H9 (cell line): ENCODE results near the gene TRNT1. TPM values are rescaled to one million over a fixed set of nuclear protein-coding genes. Genes with fewer than 3 reads are reported as not detected.

Experiments used
- DNase-seq: peaks from one replicate; pipeline ENCODE4 v3.0.0-alpha.2; 2017
- H2AFZ ChIP-seq: one replicate; pipeline ENCODE4 v1.6.1; 2013; ENCODE audit warnings: mild to moderate bottlenecking, low read length, control low read depth, moderate library complexity
- H2AK5ac ChIP-seq: 2 replicates; pipeline ENCODE4 v1.6.1; 2013; ENCODE audit warnings: low read length, control low read depth, mixed read lengths; ENCODE audit not compliant: insufficient read length
- H2BK120ac ChIP-seq: one replicate; pipeline ENCODE4 v1.6.1; 2013; ENCODE audit warnings: low read depth, mild to moderate bottlenecking, low read length, control low read depth, inconsistent platforms; ENCODE audit not compliant: poor library complexity, severe bottlenecking
- H2BK12ac ChIP-seq: 2 replicates; pipeline ENCODE4 v1.6.1; 2013; ENCODE audit warnings: low read length, control low read depth, mixed read lengths, low read depth; ENCODE audit not compliant: insufficient read length
- H2BK15ac ChIP-seq: 2 replicates; pipeline ENCODE4 v1.6.1; 2013; ENCODE audit warnings: low read depth, low read length, control low read depth
- H2BK20ac ChIP-seq: one replicate; pipeline ENCODE4 v1.6.1; 2013; ENCODE audit warnings: low read depth, mild to moderate bottlenecking, low read length, control low read depth, inconsistent platforms; ENCODE audit not compliant: poor library complexity, severe bottlenecking
- H2BK5ac ChIP-seq: 2 replicates; pipeline ENCODE4 v1.6.1; 2013; ENCODE audit warnings: low read length, control low read depth, mixed read lengths; ENCODE audit not compliant: insufficient read length
- H3K14ac ChIP-seq: 2 replicates; pipeline ENCODE4 v1.6.1; 2013; ENCODE audit warnings: low read length, control low read depth; ENCODE audit not compliant: insufficient read depth
- H3K18ac ChIP-seq: 2 replicates; pipeline ENCODE4 v1.6.1; 2013; ENCODE audit warnings: low read depth, mild to moderate bottlenecking, mixed read lengths, low read length, control low read depth; ENCODE audit not compliant: insufficient read length
- H3K23ac ChIP-seq: 2 replicates; pipeline ENCODE4 v1.6.1; 2013; ENCODE audit warnings: low read length, control low read depth, mixed read lengths, low read depth; ENCODE audit not compliant: insufficient read length
- H3K23me2 ChIP-seq: 2 replicates; pipeline ENCODE4 v1.6.1; 2013; ENCODE audit warnings: low read depth, mild to moderate bottlenecking, mixed read lengths, low read length, control low read depth; ENCODE audit not compliant: insufficient read length, poor library complexity, severe bottlenecking
- H3K27ac ChIP-seq: 2 replicates; pipeline ENCODE4 v1.5.1; 2013; ENCODE audit warnings: low read length, control low read depth, mixed read lengths, low read depth; ENCODE audit not compliant: insufficient read length
- H3K27me3 ChIP-seq: 2 replicates; pipeline ENCODE4 v1.6.1; 2013; ENCODE audit warnings: low read length, control low read depth, inconsistent platforms; ENCODE audit not compliant: insufficient read depth
- H3K4ac ChIP-seq: 2 replicates; pipeline ENCODE4 v1.6.1; 2013; ENCODE audit warnings: low read depth, mild to moderate bottlenecking, control low read depth, inconsistent platforms, low read length, moderate library complexity
- H3K4me1 ChIP-seq: 2 replicates; pipeline ENCODE4 v1.6.1; 2013; ENCODE audit warnings: low read length, control low read depth, inconsistent platforms; ENCODE audit not compliant: insufficient read depth
- H3K4me2 ChIP-seq: 2 replicates; pipeline ENCODE4 v1.6.1; 2013; ENCODE audit warnings: low read length, control low read depth, mixed read lengths; ENCODE audit not compliant: insufficient read length, insufficient read depth
- H3K56ac ChIP-seq: 2 replicates; pipeline ENCODE4 v1.6.1; 2013; ENCODE audit warnings: low read depth, mild to moderate bottlenecking, mixed read lengths, low read length, control low read depth; ENCODE audit not compliant: insufficient read length
- H3K79me1 ChIP-seq: 2 replicates; pipeline ENCODE4 v1.6.1; 2013; ENCODE audit warnings: low read depth, mild to moderate bottlenecking, moderate library complexity, low read length, control low read depth, inconsistent platforms; ENCODE audit not compliant: insufficient read depth, poor library complexity, severe bottlenecking
- H3K79me2 ChIP-seq: 2 replicates; pipeline ENCODE4 v1.6.1; 2013; ENCODE audit warnings: low read length, control low read depth, inconsistent platforms; ENCODE audit not compliant: insufficient read depth
- H3K9ac ChIP-seq: 2 replicates; pipeline ENCODE4 v1.6.1; 2013; ENCODE audit warnings: low read length, control low read depth, mixed read lengths; ENCODE audit not compliant: insufficient read length; ENCODE audit errors: extremely low read depth
- H3K9me3 ChIP-seq: one replicate; pipeline ENCODE4 v1.6.1; 2013; ENCODE audit warnings: low read depth, low read length, inconsistent platforms; ENCODE audit not compliant: control insufficient read depth
- H3T11ph ChIP-seq: one replicate; pipeline ENCODE4 v1.6.1; 2013; ENCODE audit warnings: mild to moderate bottlenecking, low read length, control low read depth, inconsistent platforms
- H4K20me1 ChIP-seq: one replicate; pipeline ENCODE4 v1.6.1; 2013; ENCODE audit not compliant: control insufficient read depth, insufficient read length, insufficient read depth
- H4K5ac ChIP-seq: 2 replicates; pipeline ENCODE4 v1.6.1; 2013; ENCODE audit warnings: low read depth, mild to moderate bottlenecking, mixed read lengths, low read length, control low read depth; ENCODE audit not compliant: insufficient read length
- H4K8ac ChIP-seq: replicated peaks from 2 replicates; pipeline ENCODE4 v1.6.1; 2013; ENCODE audit warnings: low read length, control low read depth, mixed read lengths, low read depth; ENCODE audit not compliant: insufficient read length
- H4K91ac ChIP-seq: 2 replicates; pipeline ENCODE4 v1.6.1; 2013; ENCODE audit warnings: low read depth, mild to moderate bottlenecking, moderate library complexity, mixed read lengths, low read length, control low read depth; ENCODE audit not compliant: insufficient read length
- H3K27ac Mint-ChIP-seq, 3 experiments: 2 replicates in 2 of 3; 3 replicates in 1 of 3; pipeline ENCODE4 v1.8.0; 2020 to 2021; ENCODE audit warnings: mixed read lengths in 3 of 3, mild to moderate bottlenecking in 1 of 3, moderate library complexity in 1 of 3
- H3K27me3 Mint-ChIP-seq: 2 replicates; pipeline ENCODE4 v1.8.0; 2021; ENCODE audit warnings: low read depth, mild to moderate bottlenecking, moderate library complexity, mixed read lengths
- H3K36me3 Mint-ChIP-seq, 3 experiments: 2 replicates in 2 of 3; 3 replicates in 1 of 3; pipeline ENCODE4 v1.8.0; 2020 to 2021; ENCODE audit warnings: low read depth in 3 of 3, mixed read lengths in 3 of 3; ENCODE audit not compliant: insufficient read depth in 1 of 3
- H3K4me1 Mint-ChIP-seq, 2 experiments: 2 replicates each; pipeline ENCODE4 v1.8.0; 2020; ENCODE audit warnings: mixed read lengths in 2 of 2
- H3K4me3 Mint-ChIP-seq, 2 experiments: 2 replicates in 1 of 2; 3 replicates in 1 of 2; pipeline ENCODE4 v1.8.0; 2020 to 2021; ENCODE audit warnings: mild to moderate bottlenecking in 2 of 2, mixed read lengths in 2 of 2, moderate library complexity in 1 of 2
- H3K9me3 Mint-ChIP-seq, 2 experiments: 2 replicates in 1 of 2; 3 replicates in 1 of 2; pipeline ENCODE4 v1.8.0; 2020; ENCODE audit warnings: mild to moderate bottlenecking in 2 of 2, mixed read lengths in 2 of 2, moderate library complexity in 1 of 2
- CTCF ChIP-seq: fragments of 200-600 bp; sonication (generic); conservative IDR thresholded peaks from 3 replicates; pipeline ENCODE4 v1.8.0; 2021; ENCODE audit warnings: antibody characterized with exemption, mild to moderate bottlenecking
- WGBS: extraction: QIAGEN DNeasy Blood & Tissue Kit; methylation state at CpG from one replicate; pipeline ENCODE4 v1.1.7; 2013; ENCODE audit warnings: missing lambda C conversion rate, low lambda C conversion rate, mixed read lengths; ENCODE audit not compliant: insufficient read length; ENCODE audit errors: extremely low coverage; 5-methylcytosine and 5-hydroxymethylcytosine counted together
- total RNA-seq: library from RNA; stranded (reverse); gene quantifications from 2 replicates; pipeline ENCODE4 v1.2.1, GENCODE V29; 2021

TRNT1 gene
- total RNA-seq, 1 experiment from 2014 or later: 49.2 TPM

- peaks cover 5 to 8% of the 10 kb centered on the region in 2 experiments; a peak in 3 of 4 replicates for H3K4me1 Mint-ChIP-seq
- Histone ChIP-seq H3K9ac (no peak overlapping the region), H2BK5ac (no peak overlapping the region), H3K4ac (no peak overlapping the region), H3K23ac (no peak overlapping the region), H3K18ac (no peak overlapping the region), H4K20me1 (no peaks in the 10 kb centered on the region), H2AFZ (no peak overlapping the region), H2AK5ac (no peak overlapping the region), H3K23me2 (no peaks in the 10 kb centered on the region), H2BK15ac (no peak overlapping the region), H3K4me1 (no peaks in the 10 kb centered on the region), H2BK120ac (no peak overlapping the region), H3K27ac (no peak overlapping the region), H4K8ac (no peak overlapping the region), H3K79me1 (no peaks in the 10 kb centered on the region), H3K14ac (no peak overlapping the region), H3K27me3 (no peaks in the 10 kb centered on the region), H2BK20ac (no peak overlapping the region), H3T11ph (no peak overlapping the region), H4K91ac (no peak overlapping the region), H2BK12ac (no peak overlapping the region), H3K4me2 (no peak overlapping the region), H3K56ac (no peak overlapping the region), H3K9me3 (no peaks in the 10 kb centered on the region), H4K5ac (no peak overlapping the region), H3K79me2 (no peaks in the 10 kb centered on the region)
- H3K9me3 Mint-ChIP-seq: peaks cover 0 to 6% of the 10 kb centered on the region in 2 experiments; a peak in 2 of 5 replicates
- no peak overlapping the region for H3K4me3 Mint-ChIP-seq
- H3K36me3 Mint-ChIP-seq: no peaks in the 10 kb centered on the region
- no peak for TF ChIP-seq CTCF
- no peak overlapping the region for H3K27ac Mint-ChIP-seq
- DNase-seq: no peak
- H3K27me3 Mint-ChIP-seq: peaks cover 43% of the 10 kb centered on the region
- WGBS: no CpG with 5 or more reads among the region's 1 CpG
These were observed 62.5 kb downstream of the TRNT1 start for GRCh38 chr3:3189102-3189727.
